Suprapubic skin (tissue), 3 donors: ENCODE results near the gene CREB3L1.

Experiments
- POLR2A ChIP-seq, 2 donors: fragments of 450-650 bp; IDR thresholded peaks; one replicate each; pipeline ENCODE4 v1.6.1; 2017; ENCODE audit warnings: antibody characterized with exemption in 2 of 2, mild to moderate bottlenecking in 2 of 2, moderate library complexity in 2 of 2
- TF ChIP-seq, protein P1 (sequence below), 2 donors: fragments of 200-600 bp in 1 of 2; fragments of 450-650 bp in 1 of 2; sonication (generic) in 1 of 2; IDR thresholded peaks; one replicate each; pipeline ENCODE4 v1.5.1; 2016 to 2019; ENCODE audit warnings: antibody characterized with exemption in 2 of 2, mild to moderate bottlenecking in 1 of 2, moderate library complexity in 1 of 2

DNA sequence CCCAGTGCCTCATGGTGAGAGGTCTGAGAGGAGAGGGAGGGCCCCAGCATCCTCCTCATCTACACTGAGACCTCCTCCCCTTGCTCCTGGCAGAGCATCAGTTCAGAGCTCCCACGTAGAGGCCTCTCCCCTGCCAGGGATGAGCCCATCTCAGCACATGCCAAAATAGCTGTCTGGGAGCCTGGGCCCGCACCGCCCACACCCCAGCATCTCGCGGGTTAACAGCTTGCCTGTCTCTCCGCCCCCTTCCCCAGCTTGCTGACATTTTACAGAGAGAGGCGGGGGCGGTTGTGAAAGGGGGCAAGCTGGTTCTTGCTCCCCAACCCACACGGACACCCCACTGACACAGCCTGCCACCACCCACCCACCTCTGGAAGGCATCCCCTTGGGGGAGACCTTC, 76.2 kb downstream of the CREB3L1 start:
- no peak for TF ChIP-seq POLR2A (IDR thresholded peaks at IDR 0.05)
- TF ChIP-seq, protein P1, sequence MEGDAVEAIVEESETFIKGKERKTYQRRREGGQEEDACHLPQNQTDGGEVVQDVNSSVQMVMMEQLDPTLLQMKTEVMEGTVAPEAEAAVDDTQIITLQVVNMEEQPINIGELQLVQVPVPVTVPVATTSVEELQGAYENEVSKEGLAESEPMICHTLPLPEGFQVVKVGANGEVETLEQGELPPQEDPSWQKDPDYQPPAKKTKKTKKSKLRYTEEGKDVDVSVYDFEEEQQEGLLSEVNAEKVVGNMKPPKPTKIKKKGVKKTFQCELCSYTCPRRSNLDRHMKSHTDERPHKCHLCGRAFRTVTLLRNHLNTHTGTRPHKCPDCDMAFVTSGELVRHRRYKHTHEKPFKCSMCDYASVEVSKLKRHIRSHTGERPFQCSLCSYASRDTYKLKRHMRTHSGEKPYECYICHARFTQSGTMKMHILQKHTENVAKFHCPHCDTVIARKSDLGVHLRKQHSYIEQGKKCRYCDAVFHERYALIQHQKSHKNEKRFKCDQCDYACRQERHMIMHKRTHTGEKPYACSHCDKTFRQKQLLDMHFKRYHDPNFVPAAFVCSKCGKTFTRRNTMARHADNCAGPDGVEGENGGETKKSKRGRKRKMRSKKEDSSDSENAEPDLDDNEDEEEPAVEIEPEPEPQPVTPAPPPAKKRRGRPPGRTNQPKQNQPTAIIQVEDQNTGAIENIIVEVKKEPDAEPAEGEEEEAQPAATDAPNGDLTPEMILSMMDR (IDR thresholded peaks at IDR 0.05) = no peak
